ENCODE measurements around the gene FBXO36. TPM values are rescaled to one million over a fixed set of nuclear protein-coding genes. Genes with fewer than 3 reads are reported as not detected.

Gene FBXO36
- total RNA-seq, 1 experiment from 2014 or later, result 3.8 TPM

DNA sequence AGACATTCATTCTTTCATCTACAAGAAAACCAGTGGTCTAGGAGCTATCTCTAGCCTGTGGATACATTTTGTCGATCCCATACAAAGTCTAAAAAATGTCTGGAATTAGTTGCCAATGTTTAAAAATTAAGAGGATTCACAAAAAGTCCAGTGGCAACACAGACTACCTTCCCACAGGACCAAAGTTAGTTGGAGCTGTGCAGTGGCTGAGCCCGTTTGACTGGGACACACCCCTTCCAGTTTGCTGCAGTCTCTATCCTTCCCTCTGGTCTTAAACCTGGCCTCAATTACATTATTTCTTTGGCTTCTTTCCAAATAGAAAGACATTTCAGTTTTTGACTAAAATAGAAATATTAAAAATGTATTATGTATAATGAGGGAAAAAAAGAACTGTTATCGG, 127.8 kb downstream of the FBXO36 start:
- Histone ChIP-seq H3K9me2 (ENCODE audit: insufficient read depth) (no peaks in the 10 kb centered on the region), H3K36me3 (ENCODE audit: control insufficient read depth in 1 of 2, insufficient read depth in 2 of 2, low read length in 2 of 2) (0 out of 4 replicates have a peak, but pooled peaks cover 0 to 5% of the 10 kb centered on the region in 2 experiments), H3K9ac (ENCODE audit: low read length) (no peak overlapping the region), H4K20me1 (ENCODE audit: insufficient read depth) (no peaks in the 10 kb centered on the region), H3K4me1 (ENCODE audit: control insufficient read depth in 1 of 2, insufficient read depth in 2 of 2, low read length in 2 of 2) (peaks cover 22 to 29% of the 10 kb centered on the region in 2 experiments), H3K79me2 (ENCODE audit: insufficient read depth, low read length) (no peaks in the 10 kb centered on the region), H3K9me3 (ENCODE audit: control insufficient read depth in 1 of 2, insufficient read depth in 1 of 2, low read depth in 1 of 2, low read length in 2 of 2) (no peaks in the 10 kb centered on the region), H2AFZ (ENCODE audit: low read depth, low read length, poor library complexity, severe bottlenecking) (no peak overlapping the region), H3K27ac (ENCODE audit: low read depth, low read length) (no peak overlapping the region), H3K27me3 (ENCODE audit: insufficient read depth, low read length) (no peaks in the 10 kb centered on the region), H3K4me3 (replicated peaks in 1 of 2; ENCODE audit: low read depth in 1 of 2, low read length in 2 of 2) (no peak overlapping the region), H3K4me2 (ENCODE audit: low read length) (no peak overlapping the region)
- no peak for TF ChIP-seq POLR2AphosphoS5 (IDR thresholded peaks at IDR 0.05; ENCODE audit: low read depth, low read length)
- TF ChIP-seq SIN3A (IDR thresholded peaks at IDR 0.05; ENCODE audit: low read depth), result no peak
- TF ChIP-seq JUND (IDR thresholded peaks at IDR 0.05), result no peak
- TF ChIP-seq CTCF (IDR thresholded peaks at IDR 0.05 in 2 of 3, conservative IDR thresholded peaks at IDR 0.05 in 1 of 3; ENCODE audit: borderline replicate concordance in 1 of 3, insufficient read depth in 1 of 3, low read depth in 2 of 3, low read length in 2 of 3), result no peak
- TF ChIP-seq CEBPB (IDR thresholded peaks at IDR 0.05; ENCODE audit: low read depth), result no peak
- TF ChIP-seq TCF7L2 (IDR thresholded peaks at IDR 0.05; ENCODE audit: borderline replicate concordance, extremely low read depth, insufficient read depth, insufficient read length), result no peak
- TF ChIP-seq FOSL1 (IDR thresholded peaks at IDR 0.05; ENCODE audit: low read depth), result no peak
- no peak for TF ChIP-seq YY1 (IDR thresholded peaks at IDR 0.05; ENCODE audit: extremely low read depth, insufficient replicate concordance, low read depth, low read length)
- no peak for TF ChIP-seq ELF1 (IDR thresholded peaks at IDR 0.05; ENCODE audit: borderline replicate concordance, low read depth)
- TF ChIP-seq SRF (IDR thresholded peaks at IDR 0.05; ENCODE audit: low read depth), result no peak
- no peak for TF ChIP-seq RAD21 (IDR thresholded peaks at IDR 0.05; ENCODE audit: low read depth)
- TF ChIP-seq EGR1 (IDR thresholded peaks at IDR 0.05; ENCODE audit: low read depth), result no peak
- no peak for TF ChIP-seq ZFX (IDR thresholded peaks at IDR 0.05)
- no peak for TF ChIP-seq SP1 (IDR thresholded peaks at IDR 0.05; ENCODE audit: low read depth)
- no peak for TF ChIP-seq ZNF274 (IDR thresholded peaks at IDR 0.05; ENCODE audit: low read depth, low read length)
- no peak for TF ChIP-seq REST (IDR thresholded peaks at IDR 0.05; ENCODE audit: low read depth)
- no peak for TF ChIP-seq POLR2A (IDR thresholded peaks at IDR 0.05; ENCODE audit: borderline replicate concordance, extremely low read depth, insufficient read depth, insufficient read length)
- no peak for TF ChIP-seq ATF3 (IDR thresholded peaks at IDR 0.05)
- TF ChIP-seq EZH2phosphoT487 (IDR thresholded peaks at IDR 0.05; ENCODE audit: borderline replicate concordance), result no peak
- POLR2A ChIA-PET, result no interaction called here
- RAD21 ChIA-PET (ENCODE audit: low non-redundant PET in 1 of 2, low total read pairs in 2 of 2, uncharacterized antibody in 2 of 2, unreplicated experiment in 2 of 2), result no interaction called here
- CTCF ChIA-PET, result interaction anchor here (4.5 kb wide), 1 partner anchor 17 kb away, joined by 22 read pairs; no protein-coding TSS in a partner anchor
- BruUV-seq (replicated peaks), result no TSS peak
- DNase-seq (ENCODE audit: low read depth, low spot score) (no peak), ATAC-seq (no peak)
- intact Hi-C loops (cut with micrococcal nuclease), result no loop called here

All from HCT116 (cell line).